ENCODE data around the gene VPS8. TPM values are rescaled to one million over a fixed set of nuclear protein-coding genes. Genes with fewer than 3 reads are reported as not detected.

The VPS8 gene
- total and polyA plus RNA-seq, 2 donors (not counting 1 experiment from before 2014, with no cell fraction given), result 24.9 to 99.4 TPM

DNA sequence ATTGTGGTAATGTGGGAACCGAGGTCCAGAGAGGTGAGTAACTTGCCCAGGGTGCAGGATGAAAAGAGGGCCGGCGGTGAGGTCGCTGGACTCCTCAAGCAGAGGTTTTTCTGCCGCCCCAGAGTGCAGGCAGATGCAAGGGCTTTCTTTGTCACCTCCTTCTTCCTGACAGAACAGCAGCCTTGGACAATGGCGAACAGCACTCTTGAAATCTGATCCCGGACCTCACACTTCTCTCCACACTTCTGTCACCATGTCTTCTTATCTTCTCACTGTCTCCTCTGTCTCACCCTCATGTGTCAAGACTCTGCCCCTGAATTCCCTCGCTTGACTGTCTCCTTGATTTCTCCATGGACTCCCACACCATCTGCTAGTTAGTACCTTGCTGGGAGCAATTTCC lies 15.4 kb upstream of the VPS8 start:
- H3K36me3 ChIP-seq (ENCODE audit: control insufficient read depth, insufficient read depth, low read length), result no peaks in the 10 kb centered on the region
- H2AFZ ChIP-seq (ENCODE audit: low read length), result no peak overlapping the region
- H3K4me2 ChIP-seq (ENCODE audit: extremely low read depth, insufficient read depth, low read length), result no peak overlapping the region
- H4K20me1 ChIP-seq (ENCODE audit: control insufficient read depth, extremely low read depth, insufficient read depth, low read length), result no peaks in the 10 kb centered on the region
- H3K9ac ChIP-seq (ENCODE audit: insufficient read depth, low read length), result no peak overlapping the region
- no peak for DNase-seq (ENCODE audit: low read depth in 2 of 2)
- H3K79me2 ChIP-seq (ENCODE audit: control insufficient read depth, insufficient read depth, low read length), result no peaks in the 10 kb centered on the region
- no peak overlapping the region for H3K4me3 ChIP-seq (replicated peaks in 1 of 4; ENCODE audit: control extremely low read depth in 1 of 4, insufficient read depth in 1 of 4, low read depth in 3 of 4, low read length in 4 of 4)
- no peaks in the 10 kb centered on the region for H3K27me3 ChIP-seq (ENCODE audit: control insufficient read depth, insufficient read depth, low read length)
- TF ChIP-seq CTCF (conservative IDR thresholded peaks at IDR 0.05 in 1 of 2, IDR thresholded peaks at IDR 0.05 in 1 of 2; ENCODE audit: low read depth in 1 of 2, low read length in 2 of 2), result no peak
- no peak for TF ChIP-seq EZH2 (IDR thresholded peaks at IDR 0.05; ENCODE audit: low read length, missing control alignments)
- no peaks in the 10 kb centered on the region for H3K9me3 ChIP-seq (ENCODE audit: control insufficient read depth, insufficient read depth, low read depth, low read length)
- H3K4me1 ChIP-seq (ENCODE audit: control insufficient read depth, extremely low read depth, insufficient read depth, low read length), result no peaks in the 10 kb centered on the region
- no peak overlapping the region for H3K27ac ChIP-seq (ENCODE audit: insufficient read depth, low read length)

DNA sequence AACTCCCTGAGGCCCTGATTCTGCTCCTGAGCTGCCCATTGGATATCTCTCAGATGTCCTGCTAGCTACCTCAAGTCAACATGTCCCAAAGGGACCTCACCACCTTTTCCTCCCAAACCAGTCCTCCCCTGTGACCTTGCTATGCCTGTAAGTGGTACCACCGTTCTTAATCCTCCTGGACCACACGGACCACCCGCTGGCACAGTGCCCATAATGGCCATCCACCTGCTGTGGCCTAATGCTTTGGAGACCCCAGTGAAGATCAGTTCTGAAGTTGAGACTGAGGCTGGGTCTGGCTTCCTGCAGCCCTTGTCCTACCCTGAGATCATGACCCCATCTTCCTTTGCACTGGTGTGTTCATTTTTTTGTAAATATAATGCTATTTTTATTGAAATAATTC lies 15.0 kb upstream of the VPS8 start:
- Histone ChIP-seq H3K4me2 (ENCODE audit: extremely low read depth, insufficient read depth, low read length) (no peak overlapping the region), H3K4me3 (replicated peaks in 1 of 4; ENCODE audit: control extremely low read depth in 1 of 4, insufficient read depth in 1 of 4, low read depth in 3 of 4, low read length in 4 of 4) (no peak overlapping the region), H3K9ac (ENCODE audit: insufficient read depth, low read length) (no peak overlapping the region), H3K27ac (ENCODE audit: insufficient read depth, low read length) (no peak overlapping the region), H3K9me3 (ENCODE audit: control insufficient read depth, insufficient read depth, low read depth, low read length) (no peaks in the 10 kb centered on the region), H3K36me3 (ENCODE audit: control insufficient read depth, insufficient read depth, low read length) (no peaks in the 10 kb centered on the region), H3K79me2 (ENCODE audit: control insufficient read depth, insufficient read depth, low read length) (no peaks in the 10 kb centered on the region), H3K27me3 (ENCODE audit: control insufficient read depth, insufficient read depth, low read length) (no peaks in the 10 kb centered on the region), H2AFZ (ENCODE audit: low read length) (no peak overlapping the region), H4K20me1 (ENCODE audit: control insufficient read depth, extremely low read depth, insufficient read depth, low read length) (no peaks in the 10 kb centered on the region), H3K4me1 (ENCODE audit: control insufficient read depth, extremely low read depth, insufficient read depth, low read length) (no peaks in the 10 kb centered on the region)
- DNase-seq (ENCODE audit: low read depth in 2 of 2), result no peak
- no peak for TF ChIP-seq CTCF (conservative IDR thresholded peaks at IDR 0.05 in 1 of 2, IDR thresholded peaks at IDR 0.05 in 1 of 2; ENCODE audit: low read depth in 1 of 2, low read length in 2 of 2)
- no peak for TF ChIP-seq EZH2 (IDR thresholded peaks at IDR 0.05; ENCODE audit: low read length, missing control alignments)

DNA sequence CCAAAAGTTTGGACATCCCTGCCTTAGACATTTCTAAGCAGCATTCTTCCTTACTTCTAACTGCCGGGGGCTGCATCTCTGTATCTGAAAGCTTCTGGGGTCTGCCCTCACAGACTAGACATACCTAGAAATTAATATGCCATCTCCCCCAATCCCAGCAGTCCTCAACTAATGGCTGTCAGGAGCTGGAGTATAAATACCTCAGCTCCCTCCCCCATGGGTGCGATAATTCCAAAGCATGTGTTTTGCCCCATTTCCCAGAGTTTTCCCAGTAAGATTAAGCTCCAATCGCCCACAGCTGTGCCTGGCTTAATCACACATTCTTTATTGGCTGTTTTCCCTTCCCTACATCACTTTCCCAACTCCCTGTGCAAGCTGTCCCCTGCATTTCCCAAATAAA lies 13.8 kb upstream of the VPS8 start:
- Histone ChIP-seq H3K4me3 (replicated peaks in 1 of 4; ENCODE audit: control extremely low read depth in 1 of 4, insufficient read depth in 1 of 4, low read depth in 3 of 4, low read length in 4 of 4) (no peak overlapping the region), H2AFZ (ENCODE audit: low read length) (no peak overlapping the region)
- no peak for TF ChIP-seq EZH2 (IDR thresholded peaks at IDR 0.05; ENCODE audit: low read length, missing control alignments)
- no peak for TF ChIP-seq CTCF (conservative IDR thresholded peaks at IDR 0.05 in 1 of 2, IDR thresholded peaks at IDR 0.05 in 1 of 2; ENCODE audit: low read depth in 1 of 2, low read length in 2 of 2)

More for the DNA sequence above, 13.8 kb upstream of the VPS8 start:
- Histone ChIP-seq H3K27ac (ENCODE audit: insufficient read depth, low read length) (no peak overlapping the region), H3K36me3 (ENCODE audit: control insufficient read depth, insufficient read depth, low read length) (no peaks in the 10 kb centered on the region), H3K4me2 (ENCODE audit: extremely low read depth, insufficient read depth, low read length) (no peak overlapping the region), H4K20me1 (ENCODE audit: control insufficient read depth, extremely low read depth, insufficient read depth, low read length) (no peaks in the 10 kb centered on the region), H3K4me1 (ENCODE audit: control insufficient read depth, extremely low read depth, insufficient read depth, low read length) (no peaks in the 10 kb centered on the region), H3K79me2 (ENCODE audit: control insufficient read depth, insufficient read depth, low read length) (no peaks in the 10 kb centered on the region), H3K9me3 (ENCODE audit: control insufficient read depth, insufficient read depth, low read depth, low read length) (no peaks in the 10 kb centered on the region), H3K9ac (ENCODE audit: insufficient read depth, low read length) (no peak overlapping the region), H3K27me3 (ENCODE audit: control insufficient read depth, insufficient read depth, low read length) (no peaks in the 10 kb centered on the region)
- DNase-seq (ENCODE audit: low read depth in 2 of 2), result no peak
